Tibial artery (tissue), 4 donors: ENCODE results near the gene RAB27A.

ENCODE experiments used
- DNase-seq, 2 donors: peaks; one replicate each; pipeline ENCODE4 v3.0.0-alpha.2; 2019
- H3K27ac ChIP-seq, 2 donors: fragments of 200-600 bp; sonication (generic) in 1 of 2; 1 replicate in 1 of 2; 2 replicates in 1 of 2; pipeline ENCODE4 v1.5.1; 2018 to 2019; ENCODE audit warnings: mild to moderate bottlenecking in 1 of 2
- H3K27me3 ChIP-seq, 2 donors: fragments of 200-600 bp; sonication (generic) in 1 of 2; one replicate each; pipeline versions ENCODE4 v1.5.1 to v1.6.0; 2016 to 2019
- H3K36me3 ChIP-seq, 3 donors: fragments of 200-600 bp; sonication (generic) in 2 of 3; one replicate each; pipeline ENCODE4 v1.5.1; 2016 to 2019; ENCODE audit warnings: mild to moderate bottlenecking in 2 of 3
- H3K4me1 ChIP-seq, 4 donors: fragments of 200-600 bp; sonication (generic) in 2 of 4; 1 replicate in 3 of 4; 2 replicates in 1 of 4; pipeline ENCODE4 v1.5.1; 2016 to 2019
- H3K4me3 ChIP-seq, 2 donors: fragments of 200-600 bp; sonication (generic) in 1 of 2; 1 replicate in 1 of 2; 2 replicates in 1 of 2; pipeline ENCODE4 v1.5.1; 2018 to 2019; ENCODE audit warnings: mild to moderate bottlenecking in 2 of 2
- H3K9me3 ChIP-seq, 3 donors: fragments of 200-600 bp; sonication (generic) in 1 of 3; one replicate each; pipeline ENCODE4 v1.5.1; 2016 to 2019
- CTCF ChIP-seq, 2 experiments: fragments of 200-600 bp in 1 of 2; fragments of 450-650 bp in 1 of 2; IDR thresholded peaks; one replicate each; pipeline ENCODE4 v1.5.1; 2017 to 2019; ENCODE audit warnings: antibody characterized with exemption in 2 of 2, mild to moderate bottlenecking in 1 of 2, moderate library complexity in 1 of 2
- intact Hi-C: fragments of 100-400 bp; cut with DNase I; formaldehyde crosslinking; loops from one replicate; pipeline ENCODE4 v1.15.0; 2023; ENCODE audit warnings: low total_unique reads

RAB27A gene

GRCh38 chr15:55270291-55270690, 19.3 kb downstream of the RAB27A start:
- H3K9me3 ChIP-seq: no peaks in the 10 kb centered on the region
- DNase-seq: no peak
- no peaks in the 10 kb centered on the region for H3K27me3 ChIP-seq
- H3K27ac ChIP-seq: no peak overlapping the region
- no peak overlapping the region for H3K4me3 ChIP-seq
- TF ChIP-seq CTCF (IDR thresholded peaks at IDR 0.05): no peak
- intact Hi-C loops: no loop called here
- no peaks in the 10 kb centered on the region for H3K4me1 ChIP-seq
- H3K36me3 ChIP-seq: peaks cover 4 to 5% (median 5%) of the 10 kb centered on the region in 3 donors

GRCh38 chr15:55268176-55268695, 21.4 kb downstream of the RAB27A start:
- Histone ChIP-seq H3K9me3 (no peaks in the 10 kb centered on the region), H3K4me3 (no peak overlapping the region), H3K36me3 (peaks cover 0 to 5% (median 4%) of the 10 kb centered on the region in 3 donors), H3K27ac (no peak overlapping the region), H3K27me3 (no peaks in the 10 kb centered on the region), H3K4me1 (no peaks in the 10 kb centered on the region)
- no peak for DNase-seq
- no peak for TF ChIP-seq CTCF (IDR thresholded peaks at IDR 0.05)
- intact Hi-C loops: no loop called here

GRCh38 chr15:55267401-55268175, 22.0 kb downstream of the RAB27A start:
- Histone ChIP-seq H3K27ac (no peak overlapping the region), H3K36me3 (peaks cover 0 to 5% (median 4%) of the 10 kb centered on the region in 3 donors), H3K4me3 (no peak overlapping the region), H3K27me3 (no peaks in the 10 kb centered on the region), H3K9me3 (no peaks in the 10 kb centered on the region), H3K4me1 (no peaks in the 10 kb centered on the region)
- intact Hi-C loops: no loop called here
- DNase-seq: peak; percentile 52 to 73
- no peak for TF ChIP-seq CTCF (IDR thresholded peaks at IDR 0.05)

GRCh38 chr15:55266547-55266946, 23.1 kb downstream of the RAB27A start:
- H3K4me3 ChIP-seq: no peak overlapping the region
- H3K4me1 ChIP-seq: no peaks in the 10 kb centered on the region
- intact Hi-C loops: no loop called here
- H3K36me3 ChIP-seq: peaks cover 0 to 5% (median 4%) of the 10 kb centered on the region in 3 donors
- no peak overlapping the region for H3K27ac ChIP-seq
- no peak for DNase-seq
- H3K27me3 ChIP-seq: no peaks in the 10 kb centered on the region
- H3K9me3 ChIP-seq: no peaks in the 10 kb centered on the region
- no peak for TF ChIP-seq CTCF (IDR thresholded peaks at IDR 0.05)

GRCh38 chr15:55260562-55261131, 29.0 kb downstream of the RAB27A start:
- TF ChIP-seq CTCF (IDR thresholded peaks at IDR 0.05): no peak
- Histone ChIP-seq H3K4me3 (no peak overlapping the region), H3K36me3 (no peaks in the 10 kb centered on the region), H3K4me1 (peaks cover 0 to 10% (median 0%) of the 10 kb centered on the region in 4 donors), H3K27ac (no peak overlapping the region), H3K27me3 (no peaks in the 10 kb centered on the region), H3K9me3 (no peaks in the 10 kb centered on the region)
- DNase-seq: no peak
- intact Hi-C loops: no loop called here
